ENCODE data around the gene SLC41A3.
"Not testable (repeated sequence)": the region's sequence is repeated elsewhere in the genome, so short reads cannot be mapped to it uniquely, and the experiment has no call there.

Gene SLC41A3

DNA sequence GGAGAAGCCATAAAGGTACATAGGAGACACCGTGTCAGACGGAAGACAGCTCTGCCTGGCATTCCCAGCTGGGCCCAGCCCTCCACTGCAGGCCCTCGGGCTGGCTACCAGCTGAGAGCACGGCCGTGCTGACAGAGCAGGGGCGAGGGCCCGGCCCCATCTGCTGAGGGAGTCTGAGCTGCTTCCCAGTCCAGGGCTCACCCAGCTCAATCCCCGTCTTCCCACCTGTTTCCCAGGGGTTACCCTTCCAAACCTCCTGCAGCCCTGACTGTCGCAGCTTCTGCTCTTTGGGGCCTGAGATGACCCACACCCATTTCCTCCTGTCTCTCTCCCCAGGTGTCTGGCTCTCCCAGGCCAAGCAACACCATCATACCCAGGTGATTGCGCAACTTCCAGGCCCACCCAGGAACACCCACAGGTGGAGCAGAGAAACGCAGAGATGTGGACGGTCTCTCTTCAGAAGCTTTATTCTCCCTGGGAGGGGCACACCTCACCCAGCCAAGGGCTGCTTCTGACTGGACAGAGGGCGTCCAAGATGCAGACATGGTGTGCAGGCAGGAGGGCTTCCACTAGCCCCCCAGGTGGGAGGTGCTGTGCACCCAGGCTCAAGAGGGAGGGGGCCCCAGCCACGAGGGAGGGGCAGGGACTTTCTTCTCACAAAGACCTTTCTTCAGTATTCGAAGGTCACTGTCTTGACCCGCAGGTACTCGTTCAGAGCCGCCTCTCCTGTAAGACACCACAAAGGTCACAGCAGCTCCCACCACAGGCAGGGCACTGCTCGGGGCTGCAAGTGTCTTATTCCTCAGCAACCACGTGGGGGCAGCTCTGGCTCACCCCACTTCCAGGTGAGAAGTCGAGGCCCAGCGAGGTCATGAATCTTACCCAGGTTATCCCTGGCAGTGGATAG is 19.4 kb upstream of the SLC41A3 start:
- DNase-seq (ENCODE audit: insufficient read length, low spot score): no peak

DNA sequence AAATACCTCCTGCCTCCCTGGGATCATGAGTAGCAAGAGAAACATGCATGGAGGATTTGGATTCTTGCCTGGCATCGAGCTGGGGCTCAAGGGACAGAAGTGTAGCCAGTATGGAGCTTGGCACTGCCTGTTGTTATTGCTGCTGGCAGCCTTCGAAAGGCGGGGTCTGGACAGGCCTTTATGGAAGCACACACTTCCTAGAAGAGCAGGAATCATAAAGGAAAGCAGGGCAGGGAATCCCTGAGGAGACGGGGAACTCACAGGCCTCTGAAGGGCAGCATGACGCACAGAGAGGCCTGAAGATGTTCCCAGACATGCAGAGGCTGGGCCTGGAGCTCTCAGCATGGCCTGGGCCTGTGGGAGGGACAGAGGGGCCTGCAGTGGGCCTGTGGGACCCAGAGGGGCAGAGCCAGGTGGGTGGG is 18.6 kb upstream of the SLC41A3 start:
- FAIRE-seq: no peak
- TF ChIP-seq POLR2AphosphoS5 (IDR thresholded peaks at IDR 0.05; ENCODE audit: low read depth, low read length) (no peak), POLR2A (IDR thresholded peaks at IDR 0.05; ENCODE audit: low read depth, low read length) (no peak), SPI1 (IDR thresholded peaks at IDR 0.05; ENCODE audit: low read depth, low read length) (no peak)
- no peak for DNase-seq (ENCODE audit: insufficient read length, low spot score)

More for the DNA sequence above, 19.4 kb upstream of the SLC41A3 start:
- no peak for TF ChIP-seq SPI1 (IDR thresholded peaks at IDR 0.05; ENCODE audit: low read depth, low read length)
- TF ChIP-seq POU2F2 (IDR thresholded peaks at IDR 0.05; ENCODE audit: low read depth, low read length): no peak
- TF ChIP-seq TAF1 (IDR thresholded peaks at IDR 0.05; ENCODE audit: low read depth, low read length): no peak
- no peak for TF ChIP-seq PAX5 (IDR thresholded peaks at IDR 0.05; ENCODE audit: insufficient read depth, low read length, severe bottlenecking)
- no peak for TF ChIP-seq POLR2A (IDR thresholded peaks at IDR 0.05; ENCODE audit: low read depth, low read length)
- TF ChIP-seq POLR2AphosphoS5 (IDR thresholded peaks at IDR 0.05; ENCODE audit: low read depth, low read length): no peak
- FAIRE-seq: no peak

DNA sequence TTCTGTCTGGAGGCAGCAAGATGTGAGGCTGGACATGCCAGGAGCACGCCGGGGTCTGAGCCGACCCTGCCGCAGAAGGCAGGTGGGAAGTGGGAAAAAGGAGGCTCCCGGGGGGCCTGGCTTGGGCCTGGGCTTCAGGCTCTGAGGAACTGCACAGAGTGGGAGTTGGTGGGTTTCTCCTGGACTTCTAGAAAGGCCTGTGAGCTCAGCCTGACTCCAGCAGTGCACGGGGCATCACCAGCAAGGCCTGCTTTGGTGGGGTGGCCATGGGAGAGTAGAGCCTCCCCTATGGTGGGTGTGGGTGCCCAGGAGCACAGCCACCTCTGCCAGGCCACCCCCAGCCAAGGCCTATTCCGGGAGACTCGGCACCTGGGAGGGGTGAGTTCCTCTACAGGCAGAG is 18.1 kb upstream of the SLC41A3 start:
- no peak for DNase-seq (ENCODE audit: insufficient read length, low spot score)
- no peak for TF ChIP-seq PAX5 (IDR thresholded peaks at IDR 0.05; ENCODE audit: insufficient read depth, low read length, severe bottlenecking)
- no peak for TF ChIP-seq POLR2AphosphoS5 (IDR thresholded peaks at IDR 0.05; ENCODE audit: low read depth, low read length)
- TF ChIP-seq POLR2A (IDR thresholded peaks at IDR 0.05; ENCODE audit: low read depth, low read length): no peak
- TF ChIP-seq POU2F2 (IDR thresholded peaks at IDR 0.05; ENCODE audit: low read depth, low read length): no peak
- no peak for TF ChIP-seq SPI1 (IDR thresholded peaks at IDR 0.05; ENCODE audit: low read depth, low read length)
- no peak for TF ChIP-seq TAF1 (IDR thresholded peaks at IDR 0.05; ENCODE audit: low read depth, low read length)
- no peak for FAIRE-seq

GRCh38 chr3:126101521-126101982 is 17.6 kb upstream of the SLC41A3 start:
- DNase-seq (ENCODE audit: insufficient read length, low spot score): no peak
- no peak for FAIRE-seq

DNA sequence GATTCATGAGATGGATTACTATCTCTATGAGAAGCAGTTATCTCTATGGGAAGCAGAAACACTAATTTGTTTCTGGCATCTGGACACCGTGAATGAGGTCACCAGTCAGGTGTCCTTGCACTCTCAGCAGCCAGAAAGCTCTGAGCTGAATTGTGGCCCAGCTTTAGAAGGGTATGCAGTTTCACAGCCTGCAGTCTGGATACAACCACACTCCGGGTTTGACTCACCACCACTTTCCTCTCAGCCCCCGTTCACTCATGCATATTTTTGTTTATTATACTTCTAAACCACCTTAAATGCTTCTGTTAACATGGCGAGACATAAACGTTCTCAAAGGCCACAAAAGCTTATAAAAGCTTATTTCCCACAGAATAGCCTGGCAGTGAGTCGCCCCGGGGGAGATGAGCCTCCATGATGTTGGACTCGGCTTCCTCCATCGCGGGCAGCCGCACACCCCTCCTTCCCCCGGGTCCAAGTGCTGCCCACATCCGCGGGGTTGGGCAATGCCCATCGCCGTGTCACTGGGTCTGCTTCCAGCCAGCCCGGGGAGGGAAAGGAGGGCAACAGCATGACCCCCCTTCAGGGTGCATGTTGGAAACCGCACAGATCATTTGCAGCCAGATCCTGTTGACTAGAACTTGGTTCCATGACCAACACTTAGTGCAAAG is 16.8 kb upstream of the SLC41A3 start:
- FAIRE-seq (no peak), DNase-seq (ENCODE audit: insufficient read length, low spot score) (peak; percentile 59)
- TF ChIP-seq PAX5 (IDR thresholded peaks at IDR 0.05; ENCODE audit: insufficient read depth, low read length, severe bottlenecking) (peak; percentile 22), POLR2AphosphoS5 (IDR thresholded peaks at IDR 0.05; ENCODE audit: low read depth, low read length) (no peak), POU2F2 (IDR thresholded peaks at IDR 0.05; ENCODE audit: low read depth, low read length) (peak; percentile 90; the same call in 1 of the 2 replicates), POLR2A (IDR thresholded peaks at IDR 0.05; ENCODE audit: low read depth, low read length) (no peak), TAF1 (IDR thresholded peaks at IDR 0.05; ENCODE audit: low read depth, low read length) (no peak), SPI1 (IDR thresholded peaks at IDR 0.05; ENCODE audit: low read depth, low read length) (no peak)

More at GRCh38 chr3:126101521-126101982, 17.6 kb upstream of the SLC41A3 start:
- TF ChIP-seq TAF1 (IDR thresholded peaks at IDR 0.05; ENCODE audit: low read depth, low read length) (no peak), POLR2AphosphoS5 (IDR thresholded peaks at IDR 0.05; ENCODE audit: low read depth, low read length) (no peak), SPI1 (IDR thresholded peaks at IDR 0.05; ENCODE audit: low read depth, low read length) (no peak), POLR2A (IDR thresholded peaks at IDR 0.05; ENCODE audit: low read depth, low read length) (no peak), POU2F2 (IDR thresholded peaks at IDR 0.05; ENCODE audit: low read depth, low read length) (no peak), PAX5 (IDR thresholded peaks at IDR 0.05; ENCODE audit: insufficient read depth, low read length, severe bottlenecking) (no peak)

DNA sequence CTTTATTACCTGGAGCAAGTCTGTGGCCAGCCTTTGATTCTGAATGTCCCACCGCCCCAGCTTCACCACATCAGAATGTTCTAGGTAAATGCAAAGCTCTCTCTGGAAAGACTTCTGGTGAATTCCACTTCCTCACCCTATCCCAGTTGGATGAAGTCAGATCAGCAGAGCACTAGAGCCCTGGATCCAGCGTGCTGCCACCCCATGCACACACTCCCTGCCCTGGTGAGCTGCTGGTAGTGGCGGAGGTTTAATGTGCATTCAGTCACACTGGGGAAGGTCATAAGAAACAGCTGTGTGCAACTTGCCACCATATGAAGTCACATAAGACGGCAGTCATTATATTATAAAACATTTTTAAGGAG is 16.3 kb upstream of the SLC41A3 start:
- TF ChIP-seq POLR2AphosphoS5 (IDR thresholded peaks at IDR 0.05; ENCODE audit: low read depth, low read length): no peak
- FAIRE-seq (no peak), DNase-seq (ENCODE audit: insufficient read length, low spot score) (no peak)

- no peak for TF ChIP-seq POLR2AphosphoS5 (IDR thresholded peaks at IDR 0.05; ENCODE audit: low read depth, low read length)
- DNase-seq (ENCODE audit: insufficient read length, low spot score) (no peak), FAIRE-seq (no peak)
These were observed 14.5 kb upstream of the SLC41A3 start for GRCh38 chr3:126098391-126098858.

DNA sequence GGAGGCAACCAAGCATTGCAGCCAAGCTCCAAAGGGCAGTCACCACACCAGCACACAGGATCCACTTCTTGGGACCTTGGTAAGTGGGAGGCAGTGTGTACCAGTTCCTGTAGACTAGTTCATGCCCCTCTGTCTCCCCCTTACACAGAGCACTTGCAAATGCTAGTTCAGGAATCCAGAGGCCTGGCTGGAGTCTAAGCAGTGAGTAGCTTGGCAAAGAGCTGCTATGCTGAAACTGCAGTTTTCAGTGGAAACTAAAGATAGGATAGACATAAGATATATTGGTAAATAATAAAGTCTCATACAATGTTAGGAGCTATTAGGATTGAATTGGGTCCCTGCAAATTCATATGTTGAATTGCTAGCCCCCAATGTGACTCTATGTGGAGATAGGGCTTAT is 13.9 kb upstream of the SLC41A3 start:
- DNase-seq (ENCODE audit: insufficient read length, low spot score) (no peak), FAIRE-seq (no peak)
- no peak for TF ChIP-seq PAX5 (IDR thresholded peaks at IDR 0.05; ENCODE audit: insufficient read depth, low read length, severe bottlenecking)
- TF ChIP-seq POLR2A (IDR thresholded peaks at IDR 0.05; ENCODE audit: low read depth, low read length): no peak
- no peak for TF ChIP-seq POU2F2 (IDR thresholded peaks at IDR 0.05; ENCODE audit: low read depth, low read length)
- TF ChIP-seq SPI1 (IDR thresholded peaks at IDR 0.05; ENCODE audit: low read depth, low read length): no peak
- no peak for TF ChIP-seq POLR2AphosphoS5 (IDR thresholded peaks at IDR 0.05; ENCODE audit: low read depth, low read length)
- no peak for TF ChIP-seq TAF1 (IDR thresholded peaks at IDR 0.05; ENCODE audit: low read depth, low read length)

DNA sequence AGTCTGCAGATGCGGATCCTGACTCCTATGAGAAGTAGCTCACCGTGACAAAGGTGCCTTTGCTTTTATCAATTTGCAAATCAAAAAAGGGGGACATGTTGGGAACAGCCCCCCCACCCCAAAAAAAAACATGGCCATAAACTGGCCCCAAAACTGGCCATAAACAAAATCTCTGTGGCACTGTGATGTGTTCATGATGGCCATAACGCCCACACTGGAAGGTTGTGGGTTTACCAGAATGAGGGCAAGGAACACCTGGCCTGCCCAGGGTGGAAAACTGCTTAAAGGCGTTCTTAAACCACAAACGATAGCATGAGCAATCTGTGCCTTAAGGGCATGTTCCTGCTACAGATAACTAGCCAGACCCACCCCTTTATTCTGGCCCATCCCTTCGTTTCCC is 12.3 kb upstream of the SLC41A3 start:
- DNase-seq (ENCODE audit: insufficient read length, low spot score); FAIRE-seq: not testable (repeated sequence)

GRCh38 chr3:126092128-126092527 is 8.2 kb upstream of the SLC41A3 start:
- not testable (repeated sequence) for DNase-seq (ENCODE audit: insufficient read length, low spot score); FAIRE-seq
